GM18498 (cell line): ENCODE measurements around the gene BMP8B.

ENCODE experiments used
- ATAC-seq: cut with Tn5 transposase; IDR thresholded peaks from one replicate; pipeline ENCODE4 v1.9.1; 2021; ENCODE audit warnings: mild to moderate bottlenecking, moderate library complexity; ENCODE audit not compliant: unreplicated experiment

The BMP8B gene

GRCh38 chr1:39729030-39729429 is 59.6 kb downstream of the BMP8B start:
- ATAC-seq = no peak

- ATAC-seq = no peak
Observed at GRCh38 chr1:39727932-39728317, 60.7 kb downstream of the BMP8B start.

- ATAC-seq = no peak
Observed at GRCh38 chr1:39727221-39727931, 61.3 kb downstream of the BMP8B start.

GRCh38 chr1:39726600-39726999 is 62.1 kb downstream of the BMP8B start:
- no peak for ATAC-seq

DNA sequence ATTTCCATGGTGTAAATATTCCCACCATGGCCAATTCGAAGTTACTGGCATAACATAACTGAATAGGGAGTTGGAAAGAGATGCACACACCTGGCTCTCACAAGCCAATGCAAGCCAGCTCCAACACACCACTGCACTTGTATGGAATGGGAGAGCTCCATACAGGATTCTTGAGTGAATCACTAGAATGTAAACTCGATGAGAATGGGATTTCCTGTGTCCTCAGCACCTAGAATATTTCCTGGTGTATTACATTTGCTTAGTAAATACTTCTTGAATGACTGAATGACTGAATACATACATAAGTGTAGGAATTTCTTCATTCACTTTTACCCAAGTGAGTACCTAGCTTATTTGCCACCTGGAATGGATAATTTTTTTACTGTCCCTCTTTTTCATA is 66.2 kb downstream of the BMP8B start:
- no peak for ATAC-seq

DNA sequence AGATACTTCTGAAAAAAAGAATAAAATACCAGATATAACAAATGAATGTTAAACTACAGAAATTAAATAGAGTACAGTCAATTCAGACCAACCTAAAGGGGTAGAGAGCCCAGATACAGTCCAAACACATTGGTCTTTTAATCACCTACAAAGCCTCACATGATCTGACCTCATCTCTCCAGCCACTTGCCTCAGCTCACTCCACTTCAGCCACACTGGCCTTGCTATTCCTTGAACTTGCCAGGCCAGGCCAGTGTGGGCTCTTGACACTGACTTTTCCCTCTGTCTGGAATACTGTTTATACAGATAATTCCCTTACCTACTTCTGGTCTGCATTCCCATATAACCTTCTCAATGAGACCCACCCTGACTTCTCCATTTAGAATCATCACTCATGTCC is 67.0 kb downstream of the BMP8B start:
- no peak for ATAC-seq

DNA sequence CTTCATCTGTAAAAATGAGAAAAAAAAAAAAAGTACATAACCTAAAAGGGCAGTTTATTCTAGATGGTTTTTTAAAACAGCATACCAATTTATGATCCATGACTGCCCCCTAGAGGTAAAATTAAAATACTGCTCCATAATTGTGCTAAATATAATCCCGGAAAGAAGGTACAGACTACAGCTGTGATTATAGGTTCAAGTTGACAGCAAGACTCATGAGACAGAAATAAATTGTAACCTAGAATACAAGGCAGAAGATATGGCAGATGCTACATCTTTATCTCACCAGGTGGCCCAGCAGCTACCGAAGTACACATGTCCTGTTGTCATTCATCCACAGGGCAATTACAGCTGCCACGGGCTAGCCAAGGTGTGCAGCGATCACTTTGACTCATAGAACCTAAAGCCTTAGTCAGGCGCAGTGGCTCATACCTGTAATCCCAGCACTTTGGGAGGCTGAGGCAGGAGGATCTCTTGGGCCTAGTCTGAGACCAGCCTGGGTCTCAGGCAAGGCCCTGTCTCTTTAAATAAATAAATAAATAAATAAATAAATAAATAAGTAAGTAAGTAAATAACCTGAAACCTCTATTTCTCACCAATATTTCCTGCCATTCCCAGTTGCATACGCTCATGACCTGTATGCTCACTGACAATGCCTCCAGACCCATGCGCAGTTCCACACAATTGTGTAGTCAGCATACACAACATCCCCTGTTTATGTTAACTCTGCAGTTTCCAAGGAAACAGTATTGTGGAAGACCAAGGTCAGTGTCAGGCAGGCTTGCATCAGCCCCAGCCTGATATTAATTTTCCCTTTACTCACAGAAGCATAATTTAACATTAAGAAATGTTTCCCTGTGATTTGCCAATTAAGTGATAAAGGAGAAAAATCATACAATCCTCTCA is 68.3 kb downstream of the BMP8B start:
- no peak for ATAC-seq

- no peak for ATAC-seq
Observed at GRCh38 chr1:39717809-39718208, 70.9 kb downstream of the BMP8B start.

DNA sequence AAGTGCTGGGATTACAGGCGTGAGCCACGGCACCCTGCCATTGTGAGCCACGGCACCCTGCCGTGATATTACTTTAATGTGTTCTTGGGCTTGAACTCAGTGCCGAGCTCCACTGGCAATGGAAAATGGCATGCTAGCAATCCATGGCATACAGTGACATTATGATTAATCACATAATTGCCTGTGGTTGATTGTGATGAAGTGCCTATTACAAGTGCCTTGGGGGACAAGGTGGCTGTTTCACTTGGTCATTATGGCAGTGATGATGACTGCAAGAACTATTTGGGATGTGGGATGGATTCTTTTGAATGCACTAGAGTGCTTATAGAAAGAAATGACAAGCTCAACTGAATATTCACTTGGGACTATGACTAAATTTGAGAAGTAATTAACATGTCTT is 75.1 kb downstream of the BMP8B start:
- ATAC-seq = no peak

GRCh38 chr1:39711966-39712340 is 76.7 kb downstream of the BMP8B start:
- no peak for ATAC-seq

DNA sequence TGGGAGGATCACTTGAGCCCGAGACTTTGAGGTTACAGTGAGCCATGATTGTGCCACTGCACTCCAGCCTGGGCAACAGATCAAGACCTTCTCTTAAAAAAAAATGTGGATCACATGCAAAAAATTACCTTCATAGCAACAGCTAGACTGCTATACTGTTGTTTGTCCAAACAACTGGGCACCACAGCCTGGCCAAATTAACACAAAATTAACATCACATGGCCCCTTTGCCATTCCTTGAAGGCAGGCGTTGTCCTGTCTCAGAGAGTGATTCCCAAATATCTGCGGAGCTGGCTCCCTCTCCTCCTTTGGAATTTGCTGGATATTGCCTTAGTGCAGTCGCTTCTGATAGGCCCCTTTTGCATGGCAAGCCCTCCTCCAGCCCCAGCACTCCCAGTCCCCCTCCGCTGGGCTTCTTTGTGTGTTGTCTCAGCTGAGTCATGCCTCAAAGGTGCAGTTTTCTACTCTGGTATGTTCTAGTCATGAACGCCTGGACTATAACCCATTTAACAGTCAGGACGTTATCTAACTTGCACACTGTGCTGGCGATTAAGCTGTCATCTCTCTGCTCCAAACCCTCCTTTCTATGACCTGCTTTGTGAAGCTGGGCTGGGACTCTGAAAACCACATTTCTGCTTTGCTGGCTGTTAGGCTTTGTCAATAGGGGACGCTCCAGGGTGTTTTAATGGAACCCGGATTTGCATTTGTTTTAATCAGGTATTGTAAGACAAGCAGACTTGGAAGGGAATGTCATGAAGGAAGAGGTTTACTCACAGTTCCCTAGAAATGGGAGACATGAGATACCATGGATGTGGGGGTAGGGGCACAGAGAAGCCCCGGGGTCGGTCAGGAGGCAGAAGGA is 77.3 kb downstream of the BMP8B start:
- no peak for ATAC-seq

GRCh38 chr1:39707506-39707905 is 81.2 kb downstream of the BMP8B start:
- ATAC-seq = no peak
